K562 (cell line): ENCODE data around the gene MAP3K14. TPM values are rescaled to one million over a fixed set of nuclear protein-coding genes. Genes with fewer than 3 reads are reported as not detected.

Source experiments
- ATAC-seq: fragments of 200-7000 bp; cut with Tn5 transposase; 3 replicates; pipeline ENCODE4 v1.9.1; 2020; ENCODE audit warnings: moderate library complexity
- BruUV-seq: library from RNA; stranded (reverse); fragments of 400-500 nt; replicated peaks from 2 replicates; lab custom pipeline; 2021; lab: Mats Ljungman, UMichigan
- CTCF ChIA-PET: fragments of 300-600 bp; formaldehyde crosslinking; extraction: SDS; loops from one replicate; lab custom pipeline; 2021; ENCODE audit warnings: low intra/inter-chr PET ratio; lab: Yijun Ruan, JAX
- POLR2A ChIA-PET: fragments of 300-600, 350-650 bp; sonication (Branson Sonifier 250); formaldehyde crosslinking; extraction: SDS; loops from one replicate; lab custom pipeline; 2021; ENCODE audit warnings: antibody characterized with exemption, inconsistent platforms; lab: Yijun Ruan, JAX
- DNase-seq, 4 experiments: peaks; one replicate each; pipeline versions ENCODE4 v3.0.0 to v3.0.0-alpha.2; 2011 to 2018; ENCODE audit warnings: low spot score in 3 of 4, mixed read lengths in 3 of 4; ENCODE audit errors: extremely low read depth in 1 of 4
- FAIRE-seq: peaks from 2 replicates; lab custom pipeline; 2011; peaks lifted over from hg19 to GRCh38; lab: Jason Lieb, UNC
- H2AFZ ChIP-seq: 2 replicates; pipeline ENCODE4 v1.6.0; 2011; ENCODE audit warnings: low read depth, low read length, control low read depth, inconsistent platforms
- H3K27ac ChIP-seq: fragments of 200-600 bp; 3 replicates; pipeline ENCODE4 v1.8.0; 2011; ENCODE audit warnings: low read depth, mild to moderate bottlenecking, control low read depth, inconsistent platforms, low read length, moderate library complexity, mixed read lengths; ENCODE audit errors: extremely low read depth
- H3K27me3 ChIP-seq, 2 experiments: fragments of 300-600 bp in 1 of 2; 2 replicates in 1 of 2; 3 replicates in 1 of 2; pipeline versions ENCODE4 v1.6.0 to v1.8.0; 2011; ENCODE audit warnings: inconsistent platforms in 2 of 2, low read length in 2 of 2, mild to moderate bottlenecking in 1 of 2, mixed read lengths in 1 of 2, moderate library complexity in 1 of 2; ENCODE audit not compliant: control insufficient read depth in 2 of 2, insufficient read depth in 2 of 2
- H3K36me3 ChIP-seq: fragments of 300-600 bp; 3 replicates; pipeline ENCODE4 v1.8.0; 2011; ENCODE audit warnings: mild to moderate bottlenecking, low read length, inconsistent platforms; ENCODE audit not compliant: control insufficient read depth, insufficient read depth
- H3K4me1 ChIP-seq, 2 experiments: fragments of 200-600 bp in 1 of 2; replicated peaks in 1 of 2; 2 replicates in 1 of 2; 3 replicates in 1 of 2; pipeline versions ENCODE4 v1.5.1 to v1.8.0; 2011; ENCODE audit warnings: inconsistent platforms in 2 of 2, low read length in 2 of 2, mild to moderate bottlenecking in 1 of 2, mixed read lengths in 1 of 2, moderate library complexity in 1 of 2; ENCODE audit not compliant: control insufficient read depth in 2 of 2, insufficient read depth in 2 of 2
- H3K4me2 ChIP-seq: 2 replicates; pipeline ENCODE4 v1.6.1; 2011; ENCODE audit warnings: low read length, control low read depth, inconsistent platforms, mixed read lengths; ENCODE audit not compliant: insufficient read depth
- H3K4me3 ChIP-seq: fragments of 200-600 bp; sonication (generic), shearing (Covaris generic); 2 replicates; pipeline ENCODE4 v1.5.1; 2016; ENCODE audit warnings: control low read depth, inconsistent platforms
- H3K79me2 ChIP-seq: fragments of 200-600 bp; 3 replicates; pipeline ENCODE4 v1.8.0; 2011; ENCODE audit warnings: low read length, inconsistent platforms; ENCODE audit not compliant: control insufficient read depth, insufficient read depth
- H3K9ac ChIP-seq, 2 experiments: 2 replicates each; pipeline versions ENCODE4 v1.6.0 to v1.6.1; 2011; ENCODE audit warnings: low read depth in 2 of 2, low read length in 2 of 2, control low read depth in 1 of 2, inconsistent platforms in 1 of 2, mild to moderate bottlenecking in 1 of 2, mixed read lengths in 1 of 2; ENCODE audit not compliant: insufficient read depth in 1 of 2
- H3K9me1 ChIP-seq: one replicate; pipeline ENCODE4 v1.6.0; 2011; ENCODE audit warnings: inconsistent platforms, mild to moderate bottlenecking, low read length, moderate library complexity; ENCODE audit not compliant: control insufficient read depth, insufficient read depth
- H3K9me3 ChIP-seq: replicated peaks from 2 replicates; pipeline ENCODE4 v1.5.1; 2011; ENCODE audit warnings: low read depth, low read length, inconsistent platforms; ENCODE audit not compliant: control insufficient read depth, insufficient read depth
- H4K20me1 ChIP-seq: replicated peaks from 2 replicates; pipeline ENCODE4 v1.6.1; 2011; ENCODE audit warnings: low read length, inconsistent platforms, mixed read lengths; ENCODE audit not compliant: control insufficient read depth, insufficient read depth
- ADNP ChIP-seq: fragments of 200-800 bp; sonication (Bioruptor generic); IDR thresholded peaks from 2 replicates; pipeline ENCODE4 v1.6.1; 2016; ENCODE audit warnings: missing genetic modification characterization, missing compliant biosample characterization
- CAMTA2 ChIP-seq: fragments of 250-450 bp; sonication (Bioruptor Pico); conservative IDR thresholded peaks from 2 replicates; pipeline ENCODE4 v1.5.1; 2022
- CTCFL ChIP-seq: IDR thresholded peaks from 2 replicates; pipeline ENCODE4 v1.6.1; 2011; ENCODE audit warnings: borderline replicate concordance, low read depth, mild to moderate bottlenecking, moderate library complexity, low read length; ENCODE audit not compliant: insufficient read depth, poor library complexity, severe bottlenecking
- HMG20B ChIP-seq: fragments of 250-450 bp; sonication (Bioruptor Pico); IDR thresholded peaks from 2 replicates; pipeline ENCODE4 v1.5.0; 2021; ENCODE audit warnings: mild to moderate bottlenecking
- IRF1 ChIP-seq: sonication (generic); formaldehyde crosslinking; IDR thresholded peaks from 2 replicates; pipeline ENCODE4 v1.8.0; 2022; ENCODE audit warnings: missing genetic modification reagents, mild to moderate bottlenecking, borderline replicate concordance
- TFAP4 ChIP-seq: sonication (generic); formaldehyde crosslinking; IDR thresholded peaks from 2 replicates; pipeline ENCODE4 v1.8.0; 2022; ENCODE audit warnings: missing genetic modification reagents, mild to moderate bottlenecking, moderate library complexity, borderline replicate concordance
- ZEB2 ChIP-seq: fragments of 450-650 bp; IDR thresholded peaks from 2 replicates; pipeline ENCODE4 v1.6.1; 2016
- WGBS: fragments of 100-300 bp; shearing (Covaris generic); methylation state at CpG from one replicate; pipeline ENCODE4 v1.1.6; 2016; ENCODE audit warnings: low coverage, mixed read lengths; ENCODE audit not compliant: insufficient coverage; ENCODE audit errors: missing lambda C conversion rate; 5-methylcytosine and 5-hydroxymethylcytosine counted together
- in situ Hi-C: fragments of 300-500 bp; cut with MboI; formaldehyde crosslinking; loops from 4 replicates; pipeline ENCODE4 v1.15.0; 2018; ENCODE audit warnings: inconsistent platforms, mixed read lengths
- intact Hi-C: fragments of 100-400 bp; cut with micrococcal nuclease; formaldehyde crosslinking; loops from 2 replicates; pipeline ENCODE4 v1.14.2; 2022
- polyA plus RNA-seq, 8 experiments: library from polyadenylated mRNA; depleted of rRNA in 4 of 8; stranded (reverse) in 5 of 8; unstranded in 3 of 8; fragments of >200 nt; fragmentation: Nextera tagmentation in 2 of 8; fragmentation: Illumina TruSeq in 1 of 8; extraction: Ambion mirVana in 2 of 8; extraction: Trizol in 1 of 8; gene quantifications; 2 replicates each; pipeline versions ENCODE4 v1.2.1 to v1.2.3, GENCODE V29; 2011 to 2014; ENCODE audit warnings: inconsistent platforms in 1 of 8, missing spikeins in 1 of 8
- total RNA-seq, 7 experiments: library from RNA; depleted of rRNA in 6 of 7; stranded (reverse); fragments of >200 nt in 6 of 7; fragmentation: Illumina TruSeq in 2 of 7; extraction: Trizol in 2 of 7; gene quantifications; 2 replicates each; pipeline versions ENCODE4 v1.2.1 to v1.2.3, GENCODE V29; 2011 to 2021; ENCODE audit warnings: low replicate concordance in 1 of 7
- TF ChIP-seq, protein P1 (sequence below), 2 experiments: fragments of 450-650 bp in 1 of 2; sonication (generic) in 1 of 2; formaldehyde crosslinking; conservative IDR thresholded peaks; 2 replicates each; pipeline versions ENCODE4 v1.4.0 to v1.8.1; 2020 to 2022; ENCODE audit warnings: mild to moderate bottlenecking in 1 of 2, missing genetic modification reagents in 1 of 2

Gene MAP3K14
- total and polyA plus RNA-seq, 9 of the 15 experiments (the other 6 are each of a cell fraction or from before 2014, with no cell fraction given), result 0.45 to 8.7 (median 3.2) TPM

DNA sequence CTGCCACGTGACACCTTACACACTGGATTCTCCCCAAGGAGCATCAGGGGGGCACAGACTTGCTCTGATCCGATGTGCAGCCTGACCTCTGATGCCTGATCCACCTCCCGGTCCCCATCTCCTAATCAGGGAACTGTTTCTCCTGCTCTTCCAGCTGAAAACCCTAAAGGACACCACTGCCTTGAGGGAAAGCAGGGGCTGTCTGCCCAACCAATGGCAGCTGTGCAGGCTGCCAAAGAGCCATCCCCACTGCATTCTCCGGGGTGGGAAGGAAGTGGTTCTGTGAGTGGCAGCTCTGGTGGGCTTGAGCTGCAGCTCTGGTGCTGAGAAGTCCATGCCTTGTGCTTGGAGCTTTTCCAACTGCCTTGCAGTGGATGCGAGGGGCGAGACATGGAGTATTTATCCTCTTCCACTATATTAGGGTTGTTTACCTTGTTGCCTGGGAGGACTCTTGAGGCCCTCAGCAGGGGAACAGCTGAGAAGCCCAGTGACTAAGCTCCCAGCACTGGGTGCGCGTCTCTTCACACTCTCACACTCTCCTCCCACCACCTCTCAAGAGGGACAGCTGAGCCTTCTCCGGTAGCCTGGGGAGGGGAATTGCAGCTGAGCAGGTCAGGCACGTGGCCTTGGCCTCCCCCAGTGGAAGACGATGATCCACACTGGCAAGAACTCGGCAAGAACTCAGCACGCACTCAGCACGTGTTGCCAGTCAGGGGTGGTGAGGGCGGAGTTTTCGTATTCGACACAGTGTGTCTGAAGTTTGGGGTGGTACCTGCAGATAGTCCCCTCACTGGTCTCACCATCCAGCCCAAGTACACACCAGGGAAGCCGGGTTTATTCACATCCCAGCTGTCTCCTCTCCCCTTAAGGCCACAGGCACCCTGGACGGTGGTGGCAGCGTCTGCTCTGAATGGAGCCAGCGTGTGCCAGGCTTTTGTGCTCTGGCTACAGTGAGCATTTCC lies 33.9 kb downstream of the MAP3K14 start:
- no peak for DNase-seq
- 84% methylated on average over 21 of the region's 21 CpGs for WGBS
- POLR2A ChIA-PET, result interaction anchor here (0.5 to 1.0 kb wide), 3 partner anchors 13 to 67 kb away, joined by 3 to 4 read pairs (median 4); no protein-coding TSS in a partner anchor
- in situ Hi-C loops, result no loop called here
- FAIRE-seq, result no peak
- no TSS peak for BruUV-seq
- Histone ChIP-seq H3K27me3 (no peaks in the 10 kb centered on the region), H3K9me3 (no peaks in the 10 kb centered on the region), H4K20me1 (no peaks in the 10 kb centered on the region; the same call in 1 of the 2 replicates), H3K4me2 (no peak overlapping the region), H3K79me2 (no peaks in the 10 kb centered on the region), H3K36me3 (peaks cover 56% of the 10 kb centered on the region; the same call in 2 of the 3 replicates), H3K9ac (peak overlapping the region in 1 of 2 experiments; percentile 78; a peak in 2 of 4 replicates), H3K27ac (no peak overlapping the region), H3K9me1 (no peaks in the 10 kb centered on the region), H3K4me3 (no peak overlapping the region), H2AFZ (no peak overlapping the region), H3K4me1 (peaks cover 4 to 8% of the 10 kb centered on the region in 2 experiments; a peak in 4 of 5 replicates)
- CTCF ChIA-PET, result interaction anchor here (0.6 kb wide), 1 partner anchor 10 kb away, joined by 3 read pairs; no protein-coding TSS in a partner anchor
- intact Hi-C loops, result no loop called here
- TF ChIP-seq TFAP4 (peak; percentile 43; the same call in 1 of the 2 replicates), ZEB2 (no peak), ADNP (no peak), CTCFL (no peak), HMG20B (CRISPR knock-in tag) (no peak), CAMTA2 (CRISPR knock-in tag) (no peak), IRF1 (no peak)
- TF ChIP-seq, protein P1, sequence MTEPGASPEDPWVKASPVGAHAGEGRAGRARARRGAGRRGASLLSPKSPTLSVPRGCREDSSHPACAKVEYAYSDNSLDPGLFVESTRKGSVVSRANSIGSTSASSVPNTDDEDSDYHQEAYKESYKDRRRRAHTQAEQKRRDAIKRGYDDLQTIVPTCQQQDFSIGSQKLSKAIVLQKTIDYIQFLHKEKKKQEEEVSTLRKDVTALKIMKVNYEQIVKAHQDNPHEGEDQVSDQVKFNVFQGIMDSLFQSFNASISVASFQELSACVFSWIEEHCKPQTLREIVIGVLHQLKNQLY (CRISPR knock-in tag; conservative IDR thresholded peaks at IDR 0.05), result no peak
- ATAC-seq, result no peak
